Mesendoderm (in vitro differentiated cells): ENCODE data around the gene WDR1.
"Not testable (repeated sequence)": the region's sequence is repeated elsewhere in the genome, so short reads cannot be mapped to it uniquely, and the experiment has no call there.

Source experiments
- DNase-seq: peaks from one replicate; pipeline ENCODE4 v3.0.0; 2013
- H2AK5ac ChIP-seq: 2 replicates; pipeline ENCODE4 v1.6.1; 2013; ENCODE audit warnings: low read length, inconsistent platforms
- H2BK120ac ChIP-seq: 2 replicates; pipeline ENCODE4 v1.6.1; 2013; ENCODE audit warnings: low read depth, mild to moderate bottlenecking, low read length, moderate library complexity, mixed read lengths
- H2BK15ac ChIP-seq: replicated peaks from 2 replicates; pipeline ENCODE4 v1.6.1; 2013; ENCODE audit warnings: low read depth, mild to moderate bottlenecking, moderate library complexity
- H2BK5ac ChIP-seq: 2 replicates; pipeline ENCODE4 v1.6.1; 2013; ENCODE audit warnings: low read length, inconsistent platforms
- H3K18ac ChIP-seq: 2 replicates; pipeline ENCODE4 v1.6.1; 2013; ENCODE audit warnings: mild to moderate bottlenecking, low read length, mixed read lengths
- H3K23ac ChIP-seq: one replicate; pipeline ENCODE4 v1.6.1; 2013; ENCODE audit warnings: low read length
- H3K27ac ChIP-seq: 2 replicates; pipeline ENCODE4 v1.5.1; 2013; ENCODE audit warnings: low read depth, mild to moderate bottlenecking, inconsistent platforms, low read length, moderate library complexity
- H3K27me3 ChIP-seq: 2 replicates; pipeline ENCODE4 v1.6.1; 2013; ENCODE audit warnings: low read length, control low read depth, mild to moderate bottlenecking, inconsistent platforms; ENCODE audit not compliant: insufficient read depth, poor library complexity
- H3K36me3 ChIP-seq: 2 replicates; pipeline ENCODE4 v1.6.1; 2013; ENCODE audit warnings: low read length, inconsistent platforms; ENCODE audit not compliant: control insufficient read depth, insufficient read depth
- H3K4ac ChIP-seq: one replicate; pipeline ENCODE4 v1.6.1; 2013; ENCODE audit warnings: low read depth, mild to moderate bottlenecking, low read length, moderate library complexity
- H3K4me1 ChIP-seq: 2 replicates; pipeline ENCODE4 v1.6.1; 2013; ENCODE audit warnings: low read depth, low read length, inconsistent platforms; ENCODE audit not compliant: control insufficient read depth
- H3K4me2 ChIP-seq: 2 replicates; pipeline ENCODE4 v1.6.1; 2013; ENCODE audit warnings: low read length
- H3K4me3 ChIP-seq: 2 replicates; pipeline ENCODE4 v1.5.1; 2013; ENCODE audit warnings: mild to moderate bottlenecking, low read length
- H3K56ac ChIP-seq: one replicate; pipeline ENCODE4 v1.6.1; 2013; ENCODE audit warnings: low read length
- H3K79me1 ChIP-seq: 2 replicates; pipeline ENCODE4 v1.6.1; 2013; ENCODE audit warnings: low read length, inconsistent platforms
- H3K79me2 ChIP-seq: 2 replicates; pipeline ENCODE4 v1.6.1; 2013; ENCODE audit warnings: mild to moderate bottlenecking, low read length; ENCODE audit not compliant: control insufficient read depth, insufficient read depth
- H3K9ac ChIP-seq: 2 replicates; pipeline ENCODE4 v1.6.1; 2013; ENCODE audit warnings: low read length, inconsistent platforms
- H4K5ac ChIP-seq: one replicate; pipeline ENCODE4 v1.6.1; 2013; ENCODE audit warnings: low read length
- H4K8ac ChIP-seq: one replicate; pipeline ENCODE4 v1.6.1; 2013; ENCODE audit warnings: low read depth, mild to moderate bottlenecking, control low read depth, low read length, moderate library complexity
- WGBS: extraction: QIAGEN DNeasy Blood & Tissue Kit; methylation state at CpG from one replicate; pipeline ENCODE4 v1.1.7; 2013; ENCODE audit warnings: low lambda C conversion rate, missing lambda C conversion rate; ENCODE audit not compliant: insufficient coverage; ENCODE audit errors: extremely low coverage; 5-methylcytosine and 5-hydroxymethylcytosine counted together

The WDR1 gene

GRCh38 chr4:10130178-10130888, 13.7 kb upstream of the WDR1 start:
- no peak overlapping the region for H4K5ac ChIP-seq
- no peak overlapping the region for H2AK5ac ChIP-seq
- no peak overlapping the region for H2BK5ac ChIP-seq
- H3K27me3 ChIP-seq, result no peaks in the 10 kb centered on the region
- no peak overlapping the region for H4K8ac ChIP-seq
- WGBS, result no CpG with 5 or more reads among the region's 14 CpGs
- H3K23ac ChIP-seq, result no peak overlapping the region
- no peak overlapping the region for H3K4me3 ChIP-seq
- H3K27ac ChIP-seq, result no peak overlapping the region
- H3K9ac ChIP-seq, result no peak overlapping the region
- no peaks in the 10 kb centered on the region for H3K79me2 ChIP-seq
- DNase-seq, result no peak
- no peak overlapping the region for H2BK15ac ChIP-seq
- H3K4me1 ChIP-seq, result no peaks in the 10 kb centered on the region
- no peak overlapping the region for H3K4ac ChIP-seq
- no peak overlapping the region for H3K56ac ChIP-seq
- no peak overlapping the region for H2BK120ac ChIP-seq
- H3K79me1 ChIP-seq, result no peaks in the 10 kb centered on the region
- no peak overlapping the region for H3K4me2 ChIP-seq
- H3K18ac ChIP-seq, result no peak overlapping the region
- no peaks in the 10 kb centered on the region for H3K36me3 ChIP-seq

GRCh38 chr4:10129196-10130177, 12.9 kb upstream of the WDR1 start:
- no peak overlapping the region for H2AK5ac ChIP-seq
- no peak for DNase-seq
- no peak overlapping the region for H2BK120ac ChIP-seq
- no peak overlapping the region for H2BK5ac ChIP-seq
- no peaks in the 10 kb centered on the region for H3K4me1 ChIP-seq
- no peak overlapping the region for H3K27ac ChIP-seq
- no peak overlapping the region for H3K23ac ChIP-seq
- H4K8ac ChIP-seq, result no peak overlapping the region
- H4K5ac ChIP-seq, result no peak overlapping the region
- WGBS, result no CpG with 5 or more reads among the region's 13 CpGs
- H3K79me1 ChIP-seq, result no peaks in the 10 kb centered on the region
- no peak overlapping the region for H3K4ac ChIP-seq
- H3K4me2 ChIP-seq, result no peak overlapping the region
- no peak overlapping the region for H3K18ac ChIP-seq
- H2BK15ac ChIP-seq, result no peak overlapping the region
- H3K9ac ChIP-seq, result no peak overlapping the region
- no peaks in the 10 kb centered on the region for H3K36me3 ChIP-seq
- H3K4me3 ChIP-seq, result no peak overlapping the region
- H3K79me2 ChIP-seq, result no peaks in the 10 kb centered on the region
- no peak overlapping the region for H3K56ac ChIP-seq
- no peaks in the 10 kb centered on the region for H3K27me3 ChIP-seq

DNA sequence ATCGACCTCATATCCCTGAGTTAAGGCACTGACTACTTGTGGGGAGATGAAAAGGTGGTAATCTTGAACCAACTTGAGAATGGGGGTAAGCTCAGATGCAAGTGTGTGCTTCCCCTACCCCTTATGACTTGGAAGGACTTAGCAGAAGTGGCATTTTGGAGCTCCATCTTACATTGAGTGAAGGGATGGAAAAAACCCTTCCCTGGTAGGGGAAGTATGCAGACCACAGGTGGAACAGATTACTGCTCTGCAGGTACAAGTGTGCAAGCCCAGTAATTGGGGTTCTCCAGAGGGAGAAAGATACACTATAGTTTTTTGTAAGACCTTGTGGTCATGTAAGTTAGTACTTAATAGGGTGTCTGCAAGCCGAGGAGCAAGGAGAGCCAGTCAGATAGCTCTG, 12.2 kb upstream of the WDR1 start:
- Histone ChIP-seq H3K4me2 (no peak overlapping the region), H3K36me3 (no peaks in the 10 kb centered on the region), H4K8ac (no peak overlapping the region), H3K79me2 (no peaks in the 10 kb centered on the region), H3K4me3 (no peak overlapping the region), H2BK120ac (no peak overlapping the region), H2AK5ac (no peak overlapping the region), H3K23ac (no peak overlapping the region), H3K4me1 (no peaks in the 10 kb centered on the region), H3K9ac (no peak overlapping the region), H3K27ac (no peak overlapping the region), H4K5ac (no peak overlapping the region), H3K56ac (no peak overlapping the region), H3K79me1 (no peaks in the 10 kb centered on the region), H2BK5ac (no peak overlapping the region), H3K18ac (no peak overlapping the region), H3K27me3 (no peaks in the 10 kb centered on the region), H2BK15ac (no peak overlapping the region), H3K4ac (no peak overlapping the region)
- WGBS, result no CpG with 5 or more reads among the region's 2 CpGs
- DNase-seq, result no peak

- H3K4me1 ChIP-seq, H3K4ac ChIP-seq, H3K79me2 ChIP-seq, H3K9ac ChIP-seq, H3K4me3 ChIP-seq, H3K79me1 ChIP-seq, H4K8ac ChIP-seq, H3K23ac ChIP-seq, H3K27ac ChIP-seq, DNase-seq, H4K5ac ChIP-seq, H3K56ac ChIP-seq, H2BK120ac ChIP-seq, H2BK5ac ChIP-seq, H3K4me2 ChIP-seq, H3K36me3 ChIP-seq, H2BK15ac ChIP-seq, H3K27me3 ChIP-seq, H2AK5ac ChIP-seq, H3K18ac ChIP-seq: not testable (repeated sequence)
- no CpG with 5 or more reads among the region's 7 CpGs for WGBS
These were observed 10.9 kb upstream of the WDR1 start for GRCh38 chr4:10127531-10127930.

GRCh38 chr4:10124167-10124930, 7.8 kb upstream of the WDR1 start:
- no peak overlapping the region for H3K18ac ChIP-seq
- no peak overlapping the region for H4K5ac ChIP-seq
- WGBS, result no CpG with 5 or more reads among the region's 13 CpGs
- no peak for DNase-seq
- no peaks in the 10 kb centered on the region for H3K36me3 ChIP-seq
- peak overlapping the region; percentile 7 for H3K56ac ChIP-seq
- no peak overlapping the region for H3K9ac ChIP-seq
- H2BK15ac ChIP-seq, result no peak overlapping the region
- no peak overlapping the region for H4K8ac ChIP-seq
- H3K79me2 ChIP-seq, result no peaks in the 10 kb centered on the region
- H3K4me2 ChIP-seq, result no peak overlapping the region
- no peak overlapping the region for H3K23ac ChIP-seq
- H2AK5ac ChIP-seq, result no peak overlapping the region
- H3K27me3 ChIP-seq, result no peaks in the 10 kb centered on the region
- H2BK5ac ChIP-seq, result no peak overlapping the region
- H2BK120ac ChIP-seq, result no peak overlapping the region
- no peaks in the 10 kb centered on the region for H3K79me1 ChIP-seq
- no peak overlapping the region for H3K4me3 ChIP-seq
- H3K4me1 ChIP-seq, result no peaks in the 10 kb centered on the region
- H3K4ac ChIP-seq, result no peak overlapping the region
- H3K27ac ChIP-seq, result no peak overlapping the region
